HG02759 (cell line): ENCODE results near the gene DOCK9.

Experiments used
- ATAC-seq: cut with Tn5 transposase; IDR thresholded peaks from one replicate; pipeline ENCODE4 v1.9.1; 2021; ENCODE audit warnings: mild to moderate bottlenecking, moderate library complexity; ENCODE audit not compliant: unreplicated experiment

DOCK9 gene, protein sequence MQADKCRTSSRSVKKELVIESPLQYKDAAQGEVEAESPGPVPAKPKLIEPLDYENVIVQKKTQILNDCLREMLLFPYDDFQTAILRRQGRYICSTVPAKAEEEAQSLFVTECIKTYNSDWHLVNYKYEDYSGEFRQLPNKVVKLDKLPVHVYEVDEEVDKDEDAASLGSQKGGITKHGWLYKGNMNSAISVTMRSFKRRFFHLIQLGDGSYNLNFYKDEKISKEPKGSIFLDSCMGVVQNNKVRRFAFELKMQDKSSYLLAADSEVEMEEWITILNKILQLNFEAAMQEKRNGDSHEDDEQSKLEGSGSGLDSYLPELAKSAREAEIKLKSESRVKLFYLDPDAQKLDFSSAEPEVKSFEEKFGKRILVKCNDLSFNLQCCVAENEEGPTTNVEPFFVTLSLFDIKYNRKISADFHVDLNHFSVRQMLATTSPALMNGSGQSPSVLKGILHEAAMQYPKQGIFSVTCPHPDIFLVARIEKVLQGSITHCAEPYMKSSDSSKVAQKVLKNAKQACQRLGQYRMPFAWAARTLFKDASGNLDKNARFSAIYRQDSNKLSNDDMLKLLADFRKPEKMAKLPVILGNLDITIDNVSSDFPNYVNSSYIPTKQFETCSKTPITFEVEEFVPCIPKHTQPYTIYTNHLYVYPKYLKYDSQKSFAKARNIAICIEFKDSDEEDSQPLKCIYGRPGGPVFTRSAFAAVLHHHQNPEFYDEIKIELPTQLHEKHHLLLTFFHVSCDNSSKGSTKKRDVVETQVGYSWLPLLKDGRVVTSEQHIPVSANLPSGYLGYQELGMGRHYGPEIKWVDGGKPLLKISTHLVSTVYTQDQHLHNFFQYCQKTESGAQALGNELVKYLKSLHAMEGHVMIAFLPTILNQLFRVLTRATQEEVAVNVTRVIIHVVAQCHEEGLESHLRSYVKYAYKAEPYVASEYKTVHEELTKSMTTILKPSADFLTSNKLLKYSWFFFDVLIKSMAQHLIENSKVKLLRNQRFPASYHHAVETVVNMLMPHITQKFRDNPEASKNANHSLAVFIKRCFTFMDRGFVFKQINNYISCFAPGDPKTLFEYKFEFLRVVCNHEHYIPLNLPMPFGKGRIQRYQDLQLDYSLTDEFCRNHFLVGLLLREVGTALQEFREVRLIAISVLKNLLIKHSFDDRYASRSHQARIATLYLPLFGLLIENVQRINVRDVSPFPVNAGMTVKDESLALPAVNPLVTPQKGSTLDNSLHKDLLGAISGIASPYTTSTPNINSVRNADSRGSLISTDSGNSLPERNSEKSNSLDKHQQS (N-terminal part only)

DNA sequence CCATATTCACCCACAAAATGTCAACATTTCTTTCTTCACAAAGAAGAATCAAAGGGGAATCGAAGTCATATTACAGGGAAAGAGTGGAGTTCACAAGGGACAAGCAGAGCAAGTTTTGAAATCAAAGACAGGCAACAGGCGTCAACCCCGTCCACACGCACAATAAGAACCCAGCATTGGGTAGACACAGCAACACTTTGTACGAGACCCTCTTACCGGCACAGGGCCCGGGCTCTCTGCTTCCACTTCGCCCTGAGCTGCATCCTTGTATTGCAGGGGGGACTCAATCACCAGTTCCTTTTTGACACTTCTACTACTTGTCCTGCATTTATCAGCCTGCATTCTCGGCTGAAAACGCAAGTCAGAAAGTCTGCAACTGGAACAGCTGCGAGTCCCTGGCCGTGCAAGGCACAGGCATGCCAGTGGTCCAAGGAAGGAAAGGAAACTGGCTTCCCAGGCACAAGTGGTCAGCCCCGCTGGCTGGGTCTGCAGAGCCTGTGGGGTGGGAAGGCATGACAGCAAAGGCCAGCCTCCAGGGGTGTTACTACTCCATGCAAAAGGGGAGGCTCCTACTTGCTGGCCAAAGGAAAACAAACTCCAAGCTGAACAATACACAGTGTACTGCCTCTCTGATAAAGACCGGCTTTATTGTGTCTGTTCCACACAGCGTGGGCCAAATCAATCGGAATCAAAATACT lies at the start of gene DOCK9:
TSS of gene DOCK9 (minus strand) at position 497 of the 698 bp plus-strand sequence. CDS start at position 342, 155 bp downstream.
- ATAC-seq = no peak

DNA sequence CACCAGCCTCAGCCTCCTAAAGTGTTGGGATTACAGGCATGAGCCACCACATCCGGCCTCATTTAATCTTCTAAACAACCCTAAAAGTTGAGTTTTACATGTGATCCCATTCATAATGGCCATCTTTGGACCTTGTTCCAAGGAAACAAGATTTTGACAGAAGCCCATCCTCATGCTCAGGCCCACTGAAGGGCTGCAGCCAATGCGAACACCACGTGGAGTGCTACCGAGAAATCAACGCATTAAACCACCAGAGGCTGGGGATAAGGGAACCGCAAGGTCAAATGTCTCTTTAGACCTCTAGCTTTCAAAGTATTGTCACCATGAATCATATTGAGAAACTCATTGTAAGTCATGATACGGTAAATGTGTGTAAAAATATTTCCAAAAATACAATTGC lies 49.4 kb upstream of the DOCK9 start:
- no peak for ATAC-seq

DNA sequence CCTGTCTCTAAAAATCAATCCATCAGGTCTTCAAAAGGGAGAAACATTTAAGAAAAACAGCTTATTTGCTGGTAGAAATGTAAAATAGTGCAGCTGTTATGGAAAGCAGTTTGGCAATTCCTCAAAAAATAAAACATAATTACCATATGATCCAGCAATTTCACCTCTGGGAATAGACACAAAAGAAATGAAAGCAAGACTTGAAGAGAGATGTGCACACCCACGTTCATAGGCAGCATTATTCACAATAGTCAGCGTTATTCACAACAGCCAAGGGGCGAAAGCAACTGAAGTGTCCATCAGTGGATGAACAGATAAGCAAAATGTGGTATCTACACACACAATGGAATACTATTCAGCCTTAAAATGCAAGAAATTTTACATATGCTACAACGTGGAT lies 45.1 kb upstream of the DOCK9 start:
- no peak for ATAC-seq

DNA sequence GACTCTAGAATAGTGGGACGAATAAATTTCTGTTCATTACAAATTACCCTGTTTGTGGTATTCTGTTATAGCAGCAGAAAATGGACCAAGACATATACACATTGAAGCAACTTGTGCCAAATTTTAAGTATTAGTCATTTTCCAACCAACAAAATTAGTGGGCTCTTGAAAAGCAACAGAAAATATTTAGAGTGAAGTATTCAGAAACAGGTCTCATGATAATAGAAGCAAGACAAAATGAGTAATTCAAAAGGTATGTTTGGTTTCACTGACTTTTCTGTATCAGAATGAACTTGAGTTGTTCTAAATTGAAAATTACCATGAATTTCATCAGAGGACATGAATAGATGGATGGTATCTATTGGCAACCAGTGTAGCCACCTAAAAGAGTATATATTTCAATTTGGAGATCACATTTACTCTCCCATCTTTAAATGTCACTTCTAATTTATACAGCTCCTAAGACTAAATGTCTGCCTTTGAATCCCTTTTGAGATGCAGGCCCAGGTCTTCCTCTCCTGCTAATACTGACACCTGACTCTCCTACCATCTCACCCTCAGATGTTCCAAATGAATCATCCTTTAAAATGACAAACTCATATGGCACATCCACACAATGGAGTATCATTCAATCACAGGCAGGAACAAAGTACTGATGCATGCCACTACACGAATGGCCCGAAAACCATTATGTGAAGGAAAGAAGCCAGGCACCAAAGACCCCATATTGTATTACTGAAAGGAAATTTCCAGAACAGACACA lies 40.7 kb upstream of the DOCK9 start:
- ATAC-seq = no peak

DNA sequence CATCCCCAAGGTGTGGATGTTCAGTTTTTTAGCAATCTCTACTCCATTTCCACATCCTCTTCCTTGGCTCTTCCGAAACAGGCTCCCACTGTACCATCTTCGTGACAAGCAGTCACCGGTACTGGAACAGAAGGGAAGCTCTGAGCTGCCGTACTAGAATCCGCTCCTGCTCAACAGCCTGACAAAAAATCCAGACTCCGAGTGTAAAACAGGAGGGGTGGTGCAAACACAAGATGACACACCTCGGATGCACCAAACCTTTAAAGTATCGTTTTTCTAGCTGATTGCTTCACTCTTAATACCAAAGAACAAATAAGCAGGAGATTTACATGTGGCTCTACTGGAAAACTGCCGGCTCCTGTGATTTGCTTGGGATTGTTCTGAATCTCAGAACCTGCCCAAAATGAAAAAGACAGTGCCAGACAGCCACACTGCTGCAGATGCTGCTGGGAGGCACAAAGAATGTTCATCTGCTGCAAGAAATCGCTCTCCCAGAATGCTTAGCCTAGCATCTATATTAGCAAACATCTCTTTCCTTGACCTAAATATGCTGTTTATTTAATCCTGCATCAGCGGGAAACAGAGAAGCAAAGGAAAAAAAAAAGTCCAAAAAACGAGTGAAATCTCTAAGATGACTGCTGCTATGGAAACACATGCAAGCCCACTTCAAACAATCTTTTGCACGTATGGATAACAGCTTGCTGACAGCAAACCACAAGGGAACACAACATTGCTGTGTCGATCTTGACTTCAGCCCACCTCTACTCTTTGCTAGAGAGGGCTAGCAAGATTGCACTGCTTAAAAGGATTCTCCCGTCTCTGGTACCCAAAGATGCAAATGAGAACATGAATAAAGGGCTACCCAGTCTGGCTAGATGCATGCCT lies 38.0 kb upstream of the DOCK9 start:
- ATAC-seq = no peak

DNA sequence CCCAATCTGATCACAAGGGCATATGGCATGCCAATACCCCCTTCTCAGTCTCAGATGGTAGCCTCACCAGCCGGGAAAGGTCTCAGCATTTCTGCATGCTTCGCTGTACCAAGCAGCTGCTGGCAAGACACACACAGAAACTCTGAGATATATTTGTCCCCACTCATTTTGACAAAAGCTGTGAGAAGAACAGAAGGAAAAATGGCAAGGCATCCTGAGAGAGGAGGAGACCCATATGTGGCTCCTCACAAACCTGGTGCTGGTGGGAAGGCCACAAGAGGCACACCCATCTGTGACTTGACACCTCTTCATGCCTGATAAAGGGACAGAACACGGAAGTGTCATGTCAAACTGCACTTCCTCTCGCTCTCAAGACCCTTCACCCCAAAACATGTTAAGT lies 36.7 kb upstream of the DOCK9 start:
- ATAC-seq = no peak

DNA sequence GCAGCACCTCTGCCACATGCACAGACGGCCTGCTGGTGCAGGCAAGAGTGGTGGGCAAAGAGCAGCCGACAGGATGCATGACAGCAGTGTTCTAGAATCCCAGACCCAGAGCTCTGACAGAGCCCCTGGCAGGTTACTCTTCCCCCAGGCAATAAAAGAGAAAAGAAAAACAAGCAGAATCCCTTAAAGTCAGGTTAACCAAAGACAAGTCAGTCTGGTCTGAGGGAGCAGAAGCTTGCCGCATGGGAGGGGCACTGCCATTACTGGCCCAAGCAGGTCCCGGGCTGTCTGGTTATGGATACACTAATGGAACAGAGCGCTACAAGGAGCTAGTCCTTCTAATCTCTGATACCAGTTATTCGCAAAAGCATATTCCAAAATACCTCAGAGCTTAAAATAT lies 36.1 kb upstream of the DOCK9 start:
- ATAC-seq = no peak

DNA sequence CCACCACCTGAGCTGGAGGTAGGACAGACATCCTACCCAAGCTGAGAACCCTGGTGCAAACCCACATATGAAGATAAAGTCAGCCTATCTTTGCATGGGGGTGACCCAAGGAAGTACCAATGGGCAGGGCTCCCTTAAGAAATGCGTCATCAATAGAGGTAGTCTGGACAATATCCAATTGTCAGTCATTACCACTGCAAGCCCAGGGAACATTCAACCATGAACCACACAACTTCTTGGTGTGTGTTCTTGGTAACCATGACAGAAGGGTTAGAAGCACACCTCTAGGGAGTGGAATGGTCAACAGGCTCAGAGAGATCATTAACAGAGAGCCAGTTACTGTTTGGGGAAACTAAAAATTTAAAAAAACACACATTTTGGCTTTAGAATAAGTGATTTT lies 34.7 kb upstream of the DOCK9 start:
- no peak for ATAC-seq

DNA sequence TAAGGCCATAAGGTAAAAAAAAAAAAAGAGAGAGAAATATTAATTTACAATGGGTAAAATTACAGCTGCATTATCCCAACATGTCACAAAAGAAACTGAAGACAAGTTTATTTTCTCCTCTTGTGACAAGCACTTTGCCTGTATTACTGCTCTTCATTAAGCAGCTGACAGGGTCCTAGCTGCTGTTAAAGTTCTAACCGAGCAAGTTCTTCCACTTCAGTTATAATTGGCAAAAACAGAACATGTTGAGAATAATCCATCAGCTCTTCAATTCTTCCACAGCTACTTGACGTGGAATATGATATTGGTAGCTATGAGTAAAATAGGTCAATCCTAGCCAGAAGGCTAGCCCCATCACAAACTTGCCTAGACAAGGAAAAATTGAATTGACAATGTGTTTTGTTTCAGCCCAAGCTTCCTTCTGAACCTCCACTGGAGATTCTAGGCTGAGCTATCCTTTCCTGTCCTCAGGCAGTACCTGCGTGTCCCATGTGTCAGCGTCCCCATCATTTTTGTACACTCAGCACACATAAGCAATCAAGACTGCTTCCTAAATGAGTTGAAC lies 32.2 kb upstream of the DOCK9 start:
- no peak for ATAC-seq

DNA sequence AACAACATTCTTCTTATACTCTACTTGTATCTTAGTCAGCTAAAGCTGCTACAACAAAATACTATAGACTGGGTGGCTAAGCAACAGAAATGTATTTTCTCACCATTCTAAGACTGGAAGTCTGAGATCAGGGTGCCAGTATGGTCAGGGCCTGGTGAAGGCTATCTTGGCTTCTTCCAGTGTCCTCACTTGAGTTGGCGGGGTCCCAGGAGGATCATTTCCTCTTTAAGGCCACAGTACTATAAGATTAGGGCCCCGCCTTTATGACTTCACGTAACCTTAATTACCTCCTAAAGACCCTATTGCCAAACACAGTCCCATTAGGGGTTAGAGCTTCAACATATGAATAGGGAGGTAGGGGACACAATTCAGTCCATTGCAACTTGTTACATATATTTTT lies 30.7 kb upstream of the DOCK9 start:
- ATAC-seq = no peak

DNA sequence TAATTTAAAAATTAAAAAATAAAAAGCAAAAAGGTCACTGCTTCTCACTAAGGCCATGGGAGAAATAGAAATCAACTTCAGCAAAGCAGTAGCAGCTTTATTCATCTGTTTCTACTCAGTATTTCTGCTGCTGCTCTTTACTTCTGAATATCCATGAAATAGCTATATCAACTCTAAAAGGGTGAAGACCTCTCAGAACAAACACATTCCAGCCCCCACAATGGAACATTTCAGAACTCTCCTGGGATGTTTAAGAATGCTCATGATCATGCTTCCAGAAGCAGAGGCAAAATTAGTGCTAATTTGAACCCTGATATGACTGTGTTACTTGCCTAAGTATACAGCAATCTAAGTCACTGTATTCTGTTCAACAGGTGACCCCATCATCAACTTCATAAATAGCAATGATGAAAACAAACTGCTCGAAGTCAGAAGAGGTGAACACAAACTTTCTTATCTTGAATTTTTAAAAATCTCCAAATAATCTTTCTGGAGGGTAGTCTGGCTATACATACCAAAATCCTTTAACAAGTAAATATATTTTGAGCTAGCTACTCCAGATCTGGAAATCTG lies 29.6 kb upstream of the DOCK9 start:
- no peak for ATAC-seq

DNA sequence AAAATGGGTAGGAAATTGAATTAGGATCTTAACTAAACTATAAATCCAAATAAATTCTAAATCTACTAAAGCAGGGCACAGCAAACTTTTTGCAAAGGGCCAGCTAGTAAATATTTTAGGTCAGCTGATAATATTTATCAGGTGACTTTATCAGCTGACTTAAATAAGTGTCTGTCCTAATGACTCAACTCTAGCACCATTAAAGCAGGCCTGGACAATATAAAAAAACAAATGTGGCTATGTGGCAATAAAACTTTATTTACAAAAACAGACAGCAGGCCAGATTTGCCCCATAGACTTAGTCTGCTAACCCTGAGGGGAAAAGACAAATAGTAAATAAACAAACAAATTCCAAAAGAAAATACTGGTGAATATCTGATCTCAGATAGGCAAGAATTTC lies 27.7 kb upstream of the DOCK9 start:
- no peak for ATAC-seq

DNA sequence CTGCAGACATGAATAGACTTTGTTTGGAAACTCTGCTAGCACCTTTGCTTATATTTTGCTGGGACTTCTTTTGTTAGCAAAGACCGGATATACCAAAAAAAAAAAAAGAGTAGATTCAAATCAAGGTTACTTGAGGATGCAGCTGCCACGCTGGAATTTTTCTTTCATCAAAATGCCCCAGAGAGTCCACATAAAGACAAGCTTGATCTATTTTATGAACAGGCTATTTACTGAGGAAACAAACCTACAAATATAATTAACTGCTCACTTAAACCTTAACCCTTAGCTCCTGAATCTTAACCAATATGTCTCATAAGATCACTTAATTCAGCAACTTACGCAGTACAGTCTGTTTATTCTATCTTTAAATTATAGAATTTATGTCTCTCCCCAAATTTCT lies 27.1 kb upstream of the DOCK9 start:
- no peak for ATAC-seq

DNA sequence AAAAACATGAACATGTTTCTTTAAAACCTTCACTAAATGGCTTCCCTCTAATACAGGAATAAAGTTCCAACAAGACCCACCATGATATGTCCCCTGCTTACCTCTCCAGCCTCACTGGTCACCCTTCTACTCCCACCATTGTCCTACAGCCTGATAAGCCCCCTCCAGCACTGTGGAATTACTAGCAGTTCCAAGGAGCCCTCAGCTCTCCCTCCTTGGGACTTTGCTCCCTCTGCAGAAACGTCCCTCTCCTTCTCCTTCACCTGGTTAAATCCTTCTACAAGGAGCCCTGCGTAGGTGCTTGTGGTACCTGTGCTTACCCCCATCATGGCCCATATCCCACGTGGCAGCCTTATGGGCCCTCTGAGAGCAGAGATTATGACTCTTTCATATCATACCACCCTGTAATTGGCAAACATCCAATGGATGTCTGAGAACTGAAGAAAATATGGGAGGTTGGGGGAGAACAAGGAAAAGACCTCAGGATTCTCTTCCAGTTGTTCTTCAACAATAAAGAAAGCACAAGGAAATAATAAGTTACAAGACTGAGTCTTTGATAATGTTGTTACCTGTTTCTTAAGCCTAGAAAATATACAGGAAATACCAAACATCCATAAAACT lies 26.1 kb upstream of the DOCK9 start:
- no peak for ATAC-seq

DNA sequence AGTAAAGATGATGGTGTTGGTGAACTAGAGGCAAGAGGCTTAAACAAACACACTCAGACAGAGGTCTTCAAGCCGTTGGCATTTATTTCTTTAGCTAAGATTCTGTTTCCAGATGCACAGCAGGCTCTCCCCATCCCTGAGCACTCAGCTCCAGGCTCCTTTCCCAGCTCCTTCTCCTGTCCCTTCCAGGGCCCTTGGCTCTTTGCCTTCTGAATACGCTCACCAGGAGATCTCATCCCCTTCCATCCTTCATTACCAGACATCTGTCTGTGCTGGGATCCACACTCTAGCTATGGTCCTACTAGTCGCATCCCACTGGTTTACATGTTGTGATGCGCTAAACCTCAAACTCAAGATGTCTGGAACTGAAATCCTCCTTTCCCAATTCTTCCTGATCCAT lies 25.3 kb upstream of the DOCK9 start:
- no peak for ATAC-seq

DNA sequence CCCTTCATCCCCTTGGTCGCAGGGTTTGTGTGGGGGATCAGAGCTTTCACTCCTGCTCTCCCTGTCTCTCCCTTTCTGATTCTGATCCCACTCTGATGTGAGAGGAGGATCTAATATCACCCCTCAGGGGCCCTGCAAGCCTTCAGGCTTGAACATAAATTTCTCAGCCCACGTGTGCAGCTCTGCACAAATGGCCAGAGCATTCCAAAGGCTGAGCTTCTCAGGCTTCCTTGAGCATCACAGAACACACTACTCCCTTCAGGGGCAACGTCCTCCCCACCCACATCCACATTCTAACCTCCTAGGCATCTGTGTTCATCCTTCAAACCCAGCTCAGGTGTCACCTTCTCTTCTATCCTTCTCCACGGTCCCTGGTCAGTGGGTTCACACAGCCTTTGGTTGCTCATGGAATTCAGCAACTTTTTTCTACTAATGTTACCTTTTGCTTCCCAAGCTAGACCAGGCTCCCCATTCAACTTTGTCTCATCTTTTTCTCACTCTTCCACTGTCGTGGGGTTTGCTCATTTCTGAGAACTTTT lies 24.4 kb upstream of the DOCK9 start:
- no peak for ATAC-seq

DNA sequence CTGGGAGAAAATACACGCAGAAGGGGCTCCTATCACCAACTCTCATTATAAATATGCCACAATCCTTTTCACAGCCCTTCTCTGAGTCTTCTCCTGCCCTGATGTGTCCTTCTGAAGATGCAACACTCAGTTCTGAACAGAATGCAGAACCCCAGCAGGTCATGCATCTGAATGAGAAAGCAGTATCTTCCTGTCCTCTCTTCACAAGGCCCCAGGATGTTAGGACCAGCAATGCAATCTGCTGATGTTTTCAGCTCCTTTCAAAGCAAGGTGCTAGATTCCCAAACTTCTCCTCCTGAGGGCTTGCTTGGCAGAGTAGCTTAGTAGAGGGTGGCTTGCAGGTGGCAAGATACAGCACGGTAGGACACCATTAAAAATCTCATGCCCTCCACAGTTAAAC lies 22.3 kb upstream of the DOCK9 start:
- no peak for ATAC-seq

DNA sequence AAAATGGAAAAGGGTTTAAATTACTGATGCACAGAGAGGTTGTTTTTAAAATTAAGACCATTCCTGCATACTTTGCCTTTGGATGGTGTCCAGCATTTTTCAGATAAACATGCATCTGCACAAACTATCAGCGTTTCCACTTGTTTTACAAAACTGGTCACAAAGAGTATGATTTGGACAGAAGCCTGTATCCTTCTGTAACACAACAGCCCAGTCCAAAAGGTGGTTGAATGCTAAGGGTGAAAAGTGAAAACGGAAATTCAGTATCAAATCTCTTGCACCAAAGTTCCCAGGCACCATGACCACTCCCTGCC lies 21.7 kb upstream of the DOCK9 start:
- ATAC-seq = no peak
